GM19351 (cell line): ENCODE measurements around the gene SPAG16.
"Not testable (repeated sequence)": the region's sequence is repeated elsewhere in the genome, so short reads cannot be mapped to it uniquely, and the experiment has no call there.

Source experiments
- ATAC-seq: cut with Tn5 transposase; IDR thresholded peaks from one replicate; pipeline ENCODE4 v1.9.1; 2021; ENCODE audit warnings: mild to moderate bottlenecking, moderate library complexity; ENCODE audit not compliant: unreplicated experiment

The SPAG16 gene

DNA sequence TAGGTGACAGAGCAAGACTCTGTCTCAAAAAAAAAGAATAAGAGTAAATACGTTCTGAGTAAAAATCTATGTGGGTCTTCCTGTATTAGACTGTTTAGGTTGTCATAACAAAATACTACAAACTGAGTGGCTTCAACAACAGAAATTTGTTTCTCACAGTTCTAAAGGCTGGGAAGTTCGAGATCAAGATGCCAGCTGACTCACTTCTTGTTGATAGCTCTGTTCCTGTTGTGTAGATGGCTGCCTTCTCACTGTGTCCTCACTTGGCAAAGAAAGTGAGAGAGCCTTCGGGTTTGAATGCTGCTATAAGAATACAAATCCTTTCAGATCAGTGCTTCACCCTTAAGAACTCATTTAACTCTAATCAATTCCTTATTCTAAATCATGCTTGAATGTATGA lies 696.6 kb downstream of the SPAG16 start:
- ATAC-seq: no peak

DNA sequence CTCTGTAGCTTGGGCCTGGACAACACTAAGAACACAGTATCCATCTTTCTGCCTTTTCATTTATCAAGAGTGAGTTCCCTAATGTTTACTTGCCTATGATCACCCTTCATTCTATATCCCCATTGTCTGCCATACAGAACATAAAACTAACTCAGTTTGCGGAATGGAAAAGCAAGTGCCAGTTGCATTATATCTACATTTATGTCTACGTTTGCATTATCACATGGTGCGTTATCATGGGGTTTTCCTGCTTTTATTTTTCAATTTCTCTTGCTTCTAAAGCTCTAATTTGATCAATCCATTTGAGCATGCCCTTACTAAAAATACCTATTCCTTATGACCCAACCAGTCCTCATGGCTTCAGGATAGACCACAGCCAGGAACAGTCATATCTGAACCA lies 704.9 kb downstream of the SPAG16 start:
- no peak for ATAC-seq

GRCh38 chr2:213991453-213992108 lies 707.3 kb downstream of the SPAG16 start:
- no peak for ATAC-seq

- ATAC-seq: no peak
Measured at GRCh38 chr2:213995400-213996105, 711.3 kb downstream of the SPAG16 start.

DNA sequence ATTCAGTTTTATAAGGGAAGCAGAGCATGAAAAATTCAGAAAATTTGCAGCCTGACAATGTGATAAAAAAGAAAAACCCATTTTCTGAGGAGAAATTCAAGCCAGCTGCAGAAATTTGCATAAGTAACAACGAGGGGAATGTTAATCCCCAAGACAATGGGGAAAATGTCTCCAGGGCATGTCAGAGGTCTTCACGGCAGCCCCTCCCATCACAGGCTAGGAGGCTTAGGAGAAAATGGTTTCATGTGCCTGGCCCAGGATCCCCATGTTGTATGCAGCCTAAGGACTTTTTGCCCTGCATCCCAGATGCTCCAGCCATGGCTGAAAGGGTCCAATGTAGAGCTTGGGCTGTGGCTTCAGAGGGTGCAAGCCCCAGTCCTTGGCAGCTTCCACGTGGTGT lies 714.7 kb downstream of the SPAG16 start:
- not testable (repeated sequence) for ATAC-seq

GRCh38 chr2:214004463-214004862 lies 720.2 kb downstream of the SPAG16 start:
- no peak for ATAC-seq

DNA sequence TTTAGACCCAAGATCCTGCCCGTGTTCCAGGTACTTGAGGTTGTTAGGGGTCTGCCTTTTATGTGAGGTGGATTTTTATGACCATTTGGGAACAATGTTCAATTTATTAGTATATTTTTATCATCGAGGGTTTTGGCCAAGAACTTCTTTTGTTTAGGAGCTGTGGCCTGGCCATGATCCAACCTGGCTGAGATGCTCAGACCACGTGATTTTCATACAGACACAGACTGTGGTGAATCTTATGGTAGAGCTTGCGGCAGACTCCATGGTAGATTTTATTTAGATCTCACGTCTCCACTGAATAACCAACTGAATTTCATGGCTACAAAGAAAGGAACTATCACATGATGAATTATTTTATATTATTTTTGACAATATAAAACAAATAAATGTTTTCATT lies 721.1 kb downstream of the SPAG16 start:
- no peak for ATAC-seq

DNA sequence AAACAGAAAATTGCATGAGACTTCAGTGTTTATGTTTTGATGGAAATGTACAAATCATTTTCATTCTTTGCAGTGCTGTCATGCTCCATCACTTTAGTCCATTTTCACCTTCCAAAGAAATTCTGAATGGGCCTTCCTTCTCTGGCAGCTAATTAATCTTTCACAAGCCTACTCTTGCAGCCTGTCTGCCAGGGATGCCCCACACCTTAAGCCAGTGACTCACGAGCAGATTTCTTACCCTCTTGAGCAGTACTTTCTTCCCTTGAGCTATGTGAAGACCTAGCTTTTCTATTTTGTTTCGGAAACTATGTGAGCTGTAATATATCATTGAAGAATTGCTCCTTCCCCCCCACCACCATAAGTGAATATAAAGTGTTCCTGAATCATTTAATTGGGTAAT lies 722.3 kb downstream of the SPAG16 start:
- no peak for ATAC-seq

DNA sequence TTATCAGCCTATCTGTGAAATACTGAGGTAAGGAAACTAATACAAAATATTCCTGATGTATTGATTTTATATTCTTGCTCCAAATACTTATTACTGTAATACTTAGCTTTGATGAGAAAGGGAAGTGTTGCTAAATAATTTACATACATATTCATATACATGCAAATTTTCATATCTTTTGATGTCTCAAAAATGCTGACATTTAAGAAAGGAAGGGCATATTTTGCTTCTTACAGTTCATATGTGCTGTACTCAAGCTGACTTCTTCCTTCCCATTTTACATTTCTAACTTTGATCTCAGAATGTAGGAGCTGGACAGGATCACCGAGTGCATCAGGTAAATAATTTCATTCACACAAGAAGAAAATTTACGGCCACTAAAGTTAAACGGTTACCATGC lies 727.4 kb downstream of the SPAG16 start:
- ATAC-seq: no peak

GRCh38 chr2:214014551-214015220 lies 730.4 kb downstream of the SPAG16 start:
- ATAC-seq: no peak

GRCh38 chr2:214019229-214019972 lies 735.1 kb downstream of the SPAG16 start:
- no peak for ATAC-seq

DNA sequence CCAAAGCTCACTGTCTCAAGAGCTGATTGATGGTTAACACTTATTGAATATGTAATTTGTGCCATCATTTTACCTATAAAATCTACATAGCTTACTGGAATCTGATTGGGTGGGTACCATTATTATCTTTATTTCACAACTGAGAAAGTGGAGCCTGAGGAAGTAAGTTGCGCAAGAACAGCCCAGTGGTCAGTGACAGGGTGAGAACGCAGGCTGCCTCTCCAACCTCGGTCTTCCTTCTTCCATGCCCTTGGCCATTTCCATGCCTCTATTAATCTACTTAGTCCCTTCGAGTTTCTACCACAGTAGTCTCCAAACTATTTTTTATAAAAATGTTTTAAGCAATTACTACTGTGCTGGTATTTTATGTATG lies 735.7 kb downstream of the SPAG16 start:
- no peak for ATAC-seq

- no peak for ATAC-seq
Measured at GRCh38 chr2:214029190-214029589, 744.9 kb downstream of the SPAG16 start.

DNA sequence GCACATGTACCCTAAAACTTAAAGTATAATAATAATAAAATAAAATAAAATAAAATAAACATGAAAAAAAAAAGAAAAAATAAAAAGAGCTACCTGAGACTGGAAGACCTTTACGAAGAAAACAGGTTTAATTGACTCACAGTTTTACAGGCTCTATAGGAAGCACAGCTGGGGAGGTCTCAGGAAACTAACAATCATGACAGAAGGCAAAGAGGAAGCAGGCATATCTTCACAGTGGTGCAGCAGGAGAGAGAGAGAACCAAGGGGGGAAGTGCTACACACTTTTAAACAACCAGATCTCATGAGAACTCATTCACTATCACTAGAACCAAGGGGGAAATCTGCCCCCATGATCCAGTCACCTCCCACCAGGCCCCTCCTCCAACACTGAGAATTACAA lies 747.3 kb downstream of the SPAG16 start:
- no peak for ATAC-seq

DNA sequence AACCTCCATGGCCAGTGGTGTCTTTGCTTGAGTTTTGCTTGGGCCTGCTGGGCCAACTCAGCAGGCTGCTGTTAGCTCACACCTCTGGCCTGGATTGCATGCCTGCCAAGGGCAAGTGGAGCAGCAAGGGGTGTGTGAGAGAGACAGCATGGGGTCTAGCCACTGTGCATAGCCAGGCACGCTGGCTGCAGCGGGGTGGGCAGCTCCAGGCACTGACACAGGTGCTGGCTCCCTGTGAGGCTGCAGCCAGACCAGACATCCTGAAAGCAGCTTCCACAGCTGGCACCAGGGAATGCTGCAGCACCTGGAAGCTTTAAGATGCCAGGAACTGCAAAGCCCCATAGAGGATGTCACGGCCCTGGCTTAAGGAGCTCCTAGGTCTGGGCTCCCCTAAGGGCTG lies 750.2 kb downstream of the SPAG16 start:
- ATAC-seq: no peak

GRCh38 chr2:214035091-214035852 lies 751.0 kb downstream of the SPAG16 start:
- no peak for ATAC-seq

DNA sequence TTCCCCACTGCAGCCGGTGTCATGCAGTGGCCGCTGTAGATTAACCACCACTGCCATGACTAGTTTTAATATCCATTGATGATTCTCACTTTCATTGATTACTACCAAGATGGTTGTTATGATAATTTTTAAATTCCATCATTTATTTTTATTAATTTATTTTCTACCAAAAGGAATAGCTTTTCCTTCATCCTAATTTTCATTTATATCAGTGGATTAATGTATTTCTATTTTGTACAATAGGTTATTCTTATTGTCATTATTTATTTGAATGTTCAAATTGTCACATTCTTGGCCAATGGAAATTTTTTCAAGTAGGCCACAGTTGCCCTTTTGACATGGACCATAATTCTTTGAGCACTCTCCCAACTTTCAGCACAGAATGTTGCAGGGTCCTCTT lies 751.7 kb downstream of the SPAG16 start:
- no peak for ATAC-seq

- ATAC-seq: peak; percentile 55
Measured at GRCh38 chr2:214038186-214038585, 753.9 kb downstream of the SPAG16 start.

- no peak for ATAC-seq
Measured at GRCh38 chr2:214050731-214051130, 766.5 kb downstream of the SPAG16 start.

DNA sequence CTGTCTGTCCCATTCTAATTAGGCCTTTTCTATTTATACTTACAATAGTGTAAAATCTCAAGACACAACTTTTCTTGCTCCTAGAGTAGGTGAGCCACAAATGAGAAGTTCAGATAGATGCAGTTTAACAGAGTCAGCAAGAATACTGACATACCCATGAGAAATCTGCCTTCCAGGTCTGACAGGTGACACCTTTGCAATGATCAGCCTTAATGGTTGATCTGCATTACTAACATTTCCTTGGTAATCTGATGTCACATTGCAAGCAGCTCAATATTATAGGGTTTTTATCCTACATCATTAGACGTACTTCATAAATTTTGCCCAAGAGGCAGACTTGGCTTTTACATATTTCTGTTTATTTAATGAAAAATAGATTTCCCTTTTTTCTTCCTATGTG lies 767.3 kb downstream of the SPAG16 start:
- ATAC-seq: no peak

GRCh38 chr2:214052235-214052634 lies 768.0 kb downstream of the SPAG16 start:
- ATAC-seq: no peak
